Adrenal gland (tissue), 12 donors: Measurements from ENCODE around the gene CCSER1. TPM values are rescaled to one million over a fixed set of nuclear protein-coding genes. Genes with fewer than 3 reads are reported as not detected.
"Not testable (repeated sequence)": the region's sequence is repeated elsewhere in the genome, so short reads cannot be mapped to it uniquely, and the experiment has no call there.

Experiments
- DNase-seq, 7 donors: peaks; one replicate each; pipeline ENCODE4 v3.0.0-alpha.2; 2019 to 2020
- H3K27ac ChIP-seq, 5 donors: fragments of 200-600 bp; sonication (generic) in 4 of 5; 1 replicate in 3 of 5; 2 replicates in 2 of 5; pipeline versions ENCODE4 v1.5.1 to v1.8.0; 2016 to 2020; ENCODE audit warnings: mild to moderate bottlenecking in 1 of 5
- H3K27me3 ChIP-seq: fragments of 200-600 bp; 2 replicates; pipeline ENCODE4 v1.8.0; 2021
- H3K36me3 ChIP-seq, 2 donors: fragments of 200-600 bp; replicated peaks in 1 of 2; 1 replicate in 1 of 2; 2 replicates in 1 of 2; pipeline versions ENCODE4 v1.5.1 to v1.8.0; 2018 to 2022
- H3K4me1 ChIP-seq, 2 donors: fragments of 200-600 bp; replicated peaks in 1 of 2; 1 replicate in 1 of 2; 2 replicates in 1 of 2; pipeline versions ENCODE4 v1.5.1 to v1.8.0; 2018 to 2021
- H3K4me3 ChIP-seq, 4 donors: fragments of 200-600 bp; sonication (generic) in 3 of 4; one replicate each; pipeline ENCODE4 v1.5.1; 2016 to 2018
- H3K9me3 ChIP-seq, 3 donors: fragments of 200-600 bp; sonication (generic) in 1 of 3; replicated peaks in 1 of 3; 1 replicate in 2 of 3; 2 replicates in 1 of 3; pipeline versions ENCODE4 v1.5.1 to v1.8.0; 2016 to 2021
- CTCF ChIP-seq, 6 experiments: fragments of 450-650 bp in 4 of 6; fragments of 200-600 bp in 2 of 6; sonication (generic) in 1 of 6; IDR thresholded peaks; 1 replicate in 5 of 6; 2 replicates in 1 of 6; pipeline versions ENCODE4 v1.5.1 to v1.8.0; 2016 to 2021; ENCODE audit warnings: antibody characterized with exemption in 6 of 6, mild to moderate bottlenecking in 2 of 6, moderate library complexity in 1 of 6
- POLR2A ChIP-seq, 2 donors: fragments of 450-650 bp; IDR thresholded peaks; one replicate each; pipeline ENCODE4 v1.6.1; 2017; ENCODE audit warnings: antibody characterized with exemption in 2 of 2, mild to moderate bottlenecking in 2 of 2, moderate library complexity in 1 of 2
- WGBS, 4 donors: extraction: QIAGEN DNeasy Blood & Tissue Kit in 2 of 4; methylation state at CpG; one replicate each; pipeline versions ENCODE4 v1.1.5 to v1.1.7; 2013 to 2017; 5-methylcytosine and 5-hydroxymethylcytosine counted together
- intact Hi-C, 2 donors: fragments of 100-400 bp; cut with DNase I; formaldehyde crosslinking; loops; one replicate each; pipeline versions ENCODE4 v1.14.1 to v1.15.0; 2022 to 2023
- polyA plus RNA-seq, 3 donors: library from polyadenylated mRNA; stranded (reverse); fragments of 200-250 nt in 2 of 3; fragments of 350-450 nt in 1 of 3; fragmentation: Illumina TruSeq in 1 of 3; extraction: RNeasy Lipid Tissue Mini Kit (QIAGEN cat#74804) in 1 of 3; gene quantifications; one replicate each; pipeline ENCODE4 v1.2.3, GENCODE V29; 2013 to 2014
- total RNA-seq, 9 donors: library from RNA; depleted of rRNA in 4 of 9; stranded (reverse); fragments of >200 nt in 4 of 9; fragments of 120-200 nt in 1 of 9; fragmentation: NEBNext Ultra II Directional in 1 of 9; extraction: Animal tissue kit (Norgen Biotek cat#: 25700) in 1 of 9; gene quantifications; one replicate each; pipeline versions ENCODE4 v1.1.0 to v1.2.4, GENCODE V29; 2013 to 2023
- donor health status: healthy with polysubstance abuse.
- donor health status: Bipolar disorder and iron deficiency.
- donor health status: DM: yes; HTN: yes; CAD: no.
- donor health status: DM: no; HTN: no; CAD: no.
- donor health status: DM: no; HTN: no; CAD: no.
- donor health status: DM: yes; HTN: yes; CAD: no.

The CCSER1 gene
- total and polyA plus RNA-seq, 12 donors = 0.14 to 11.7 (median 2.3) TPM; not detected in 1

GRCh38 chr4:91212211-91212610 is 1085.0 kb downstream of the CCSER1 start:
- H3K27me3 ChIP-seq = no peaks in the 10 kb centered on the region
- H3K36me3 ChIP-seq = no peaks in the 10 kb centered on the region
- H3K4me1 ChIP-seq = no peaks in the 10 kb centered on the region
- no peak overlapping the region for H3K27ac ChIP-seq
- no peaks in the 10 kb centered on the region for H3K9me3 ChIP-seq
- no peak overlapping the region for H3K4me3 ChIP-seq
- WGBS, 4 donors = 51 to 58% (median 54%) methylated on average over 3 of the region's 3 CpGs
- no peak for DNase-seq
- TF ChIP-seq POLR2A (IDR thresholded peaks at IDR 0.05) = no peak
- no peak for TF ChIP-seq CTCF (IDR thresholded peaks at IDR 0.05)
- intact Hi-C loops = no loop called here

- DNase-seq, H3K4me3 ChIP-seq, H3K36me3 ChIP-seq, H3K4me1 ChIP-seq, H3K9me3 ChIP-seq, H3K27ac ChIP-seq, intact Hi-C loops, H3K27me3 ChIP-seq: not testable (repeated sequence)
- 93 to 96% (median 94%) methylated on average over 4 to 26 of the region's 26 CpGs for WGBS, 4 donors
These were observed 1090.7 kb downstream of the CCSER1 start for GRCh38 chr4:91217831-91218403.

GRCh38 chr4:91220315-91220714 is 1093.1 kb downstream of the CCSER1 start:
- Histone ChIP-seq H3K27me3 (no peaks in the 10 kb centered on the region), H3K4me3 (no peak overlapping the region), H3K9me3 (no peaks in the 10 kb centered on the region), H3K4me1 (no peaks in the 10 kb centered on the region), H3K27ac (no peak overlapping the region), H3K36me3 (no peaks in the 10 kb centered on the region)
- WGBS, 4 donors = 73 to 86% (median 80%) methylated on average over 2 of the region's 2 CpGs
- intact Hi-C loops = no loop called here
- TF ChIP-seq POLR2A (IDR thresholded peaks at IDR 0.05) (no peak), CTCF (IDR thresholded peaks at IDR 0.05) (no peak)
- DNase-seq = no peak

- Histone ChIP-seq H3K36me3 (no peaks in the 10 kb centered on the region), H3K4me1 (no peaks in the 10 kb centered on the region), H3K27me3 (no peaks in the 10 kb centered on the region), H3K4me3 (no peak overlapping the region), H3K9me3 (no peaks in the 10 kb centered on the region), H3K27ac (no peak overlapping the region)
- WGBS, 4 donors = 79 to 87% (median 83%) methylated on average over 4 of the region's 4 CpGs
- intact Hi-C loops = no loop called here
- TF ChIP-seq POLR2A (IDR thresholded peaks at IDR 0.05) = no peak
- TF ChIP-seq CTCF (IDR thresholded peaks at IDR 0.05) = no peak
- DNase-seq = no peak
These were observed 1094.8 kb downstream of the CCSER1 start for GRCh38 chr4:91222014-91222413.

- WGBS, 4 donors = 78 to 88% (median 83%) methylated on average over 1 of the region's 1 CpG
- no peak for DNase-seq
- Histone ChIP-seq H3K9me3 (no peaks in the 10 kb centered on the region), H3K4me1 (no peaks in the 10 kb centered on the region), H3K27ac (no peak overlapping the region), H3K4me3 (no peak overlapping the region), H3K36me3 (no peaks in the 10 kb centered on the region), H3K27me3 (no peaks in the 10 kb centered on the region)
- intact Hi-C loops = no loop called here
- TF ChIP-seq CTCF (IDR thresholded peaks at IDR 0.05) (no peak), POLR2A (IDR thresholded peaks at IDR 0.05) (no peak)
These were observed 1099.7 kb downstream of the CCSER1 start for GRCh38 chr4:91226867-91227266.
